ENCODE measurements around the gene PCK2. TPM values are rescaled to one million over a fixed set of nuclear protein-coding genes. Genes with fewer than 3 reads are reported as not detected.

The PCK2 gene
- total RNA-seq, 2 experiments from 2014 or later = 90.3 to 93.1 TPM

GRCh38 chr14:24136684-24137528, 42.8 kb downstream of the PCK2 start:
- no peak for TF ChIP-seq CTCF (IDR thresholded peaks at IDR 0.05)
- ChIA-PET POLR2A (interaction anchor here (0.6 to 5.8 kb wide), 16 partner anchors 10 to 77 kb away, joined by 3 to 53 read pairs (median 5); partner anchors contain the start of genes CHMP4A, DCAF11, IPO4 and IRF9), CTCF (interaction anchor here (1.1 to 5.3 kb wide), 11 partner anchors 9 to 172 kb away, joined by 3 to 29 read pairs (median 9); partner anchors contain the start of genes DCAF11, IRF9, NRL and PSME2)
- DNase-seq = peak; percentile 44
- H3K36me3 Mint-ChIP-seq (ENCODE audit: low read depth) = peaks cover 48% of the 10 kb centered on the region
- intact Hi-C loops (cut with micrococcal nuclease) = no loop called here
- peak overlapping the region; percentile 92 for H3K27ac Mint-ChIP-seq
- H3K4me3 Mint-ChIP-seq = peak overlapping the region; percentile 97
- H3K4me1 Mint-ChIP-seq (ENCODE audit: low read depth) = peaks cover 54% of the 10 kb centered on the region
- ATAC-seq = no peak
- H3K27me3 Mint-ChIP-seq = no peaks in the 10 kb centered on the region
- no peaks in the 10 kb centered on the region for H3K9me3 Mint-ChIP-seq

GRCh38 chr14:24137529-24138395, 43.7 kb downstream of the PCK2 start:
- no peak for DNase-seq
- ChIA-PET CTCF (interaction anchor here (1.1 to 3.5 kb wide), 9 partner anchors 9 to 105 kb away, joined by 3 to 22 read pairs (median 4); partner anchors contain the start of genes DCAF11, IRF9, NRL and PSME2), POLR2A (interaction anchor here (0.6 to 5.8 kb wide), 16 partner anchors 9 to 58 kb away, joined by 3 to 53 read pairs (median 4); partner anchors contain the start of genes DCAF11, IPO4, IRF9 and NRL)
- no peak for TF ChIP-seq CTCF (IDR thresholded peaks at IDR 0.05)
- peak overlapping the region; percentile 92 for H3K27ac Mint-ChIP-seq
- ATAC-seq = no peak
- intact Hi-C loops (cut with micrococcal nuclease) = no loop called here
- H3K36me3 Mint-ChIP-seq (ENCODE audit: low read depth) = peaks cover 52% of the 10 kb centered on the region
- no peaks in the 10 kb centered on the region for H3K9me3 Mint-ChIP-seq
- H3K27me3 Mint-ChIP-seq = no peaks in the 10 kb centered on the region
- H3K4me1 Mint-ChIP-seq (ENCODE audit: low read depth) = peaks cover 49% of the 10 kb centered on the region
- H3K4me3 Mint-ChIP-seq = peak overlapping the region; percentile 97

GRCh38 chr14:24138396-24139271, 44.5 kb downstream of the PCK2 start:
- Mint-ChIP-seq H3K9me3 (no peaks in the 10 kb centered on the region), H3K27ac (peak overlapping the region; percentile 83), H3K27me3 (no peaks in the 10 kb centered on the region), H3K4me3 (peak overlapping the region; percentile 97), H3K36me3 (ENCODE audit: low read depth) (peaks cover 61% of the 10 kb centered on the region), H3K4me1 (ENCODE audit: low read depth) (peaks cover 53% of the 10 kb centered on the region)
- DNase-seq (no peak), ATAC-seq (no peak)
- ChIA-PET POLR2A (interaction anchor here (0.6 to 5.8 kb wide), 11 partner anchors 8 to 698 kb away, joined by 3 to 53 read pairs (median 4); partner anchors contain the start of genes DCAF11, IPO4, IRF9 and NRL), CTCF (interaction anchor here (1.2 to 3.5 kb wide), 4 partner anchors 22 to 80 kb away, joined by 4 to 22 read pairs (median 11); partner anchors contain the start of genes DCAF11, IRF9 and NRL)
- no peak for TF ChIP-seq CTCF (IDR thresholded peaks at IDR 0.05)
- intact Hi-C loops (cut with micrococcal nuclease) = no loop called here

- Mint-ChIP-seq H3K9me3 (no peaks in the 10 kb centered on the region), H3K4me1 (ENCODE audit: low read depth) (peaks cover 59% of the 10 kb centered on the region), H3K4me3 (peak overlapping the region; percentile 97), H3K27ac (peak overlapping the region; percentile 83), H3K27me3 (no peaks in the 10 kb centered on the region), H3K36me3 (ENCODE audit: low read depth) (peaks cover 67% of the 10 kb centered on the region)
- ATAC-seq = no peak
- DNase-seq = peak; percentile 53
- intact Hi-C loops (cut with micrococcal nuclease) = no loop called here
- POLR2A ChIA-PET = interaction anchor here (0.5 to 5.8 kb wide), 10 partner anchors 7 to 699 kb away, joined by 3 to 53 read pairs (median 4); partner anchors contain the start of genes DCAF11, IPO4, IRF9 and NRL
- TF ChIP-seq CTCF (IDR thresholded peaks at IDR 0.05) = no peak
- CTCF ChIA-PET = interaction anchor here (3.4 kb wide), 1 partner anchor 22 kb away, joined by 18 read pairs; the partner anchor contains the start of gene IRF9
Measured at GRCh38 chr14:24139272-24139934, 45.3 kb downstream of the PCK2 start.

Measured in activated CD8-positive, alpha-beta T cell treated with anti-CD3 and anti-CD28 coated beads for 36 hours (primary cell).